ENCODE measurements around the gene MCM3.

Gene MCM3

GRCh38 chr6:52231406-52232127, 53.0 kb downstream of the MCM3 start:
- Histone ChIP-seq H2AFZ (ENCODE audit: insufficient read depth, low read length, poor library complexity) (no peak overlapping the region), H2AK5ac (ENCODE audit: low read length) (no peak overlapping the region), H2BK12ac (ENCODE audit: low read length) (no peak overlapping the region), H3K9ac (ENCODE audit: low read length) (no peak overlapping the region), H3K18ac (ENCODE audit: low read length) (no peak overlapping the region), H3K4me1 (ENCODE audit: control insufficient read depth in 1 of 2, insufficient read depth in 2 of 2, low read length in 2 of 2) (peaks cover 0 to 5% of the 10 kb centered on the region in 2 experiments), H4K12ac (ENCODE audit: low read depth, low read length) (no peak overlapping the region), H3K14ac (ENCODE audit: low read length) (no peak overlapping the region), H3K27me3 (ENCODE audit: insufficient read depth, low read length) (no peaks in the 10 kb centered on the region), H3K27ac (ENCODE audit: low read depth, low read length) (no peak overlapping the region), H3K4ac (ENCODE audit: low read depth, low read length) (no peak overlapping the region), H3K79me2 (ENCODE audit: control insufficient read depth, insufficient read depth, low read length, poor library complexity) (no peaks in the 10 kb centered on the region), H3K36me3 (ENCODE audit: control insufficient read depth in 1 of 2, insufficient read depth in 2 of 2, low read length in 2 of 2) (no peaks in the 10 kb centered on the region), H3K23ac (ENCODE audit: low read length) (no peak overlapping the region), H3K9me3 (ENCODE audit: insufficient read depth, low read depth, low read length) (no peaks in the 10 kb centered on the region), H3K4me3 (ENCODE audit: low read depth, low read length) (no peak overlapping the region), H3K79me1 (ENCODE audit: low read length) (no peaks in the 10 kb centered on the region), H2BK5ac (ENCODE audit: low read depth, low read length, poor library complexity) (no peak overlapping the region), H4K91ac (ENCODE audit: low read depth, low read length) (no peak overlapping the region), H3K4me2 (ENCODE audit: low read length) (no peak overlapping the region), H4K8ac (ENCODE audit: low read depth, low read length) (no peak overlapping the region), H2BK120ac (ENCODE audit: insufficient read depth, low read length, poor library complexity) (no peak overlapping the region)
- DNase-seq, result no peak
- no CpG with 5 or more reads among the region's 8 CpGs for WGBS (ENCODE audit: extremely low coverage, insufficient coverage, insufficient read length)

GRCh38 chr6:52230685-52231084, 53.9 kb downstream of the MCM3 start:
- Histone ChIP-seq H3K36me3 (ENCODE audit: control insufficient read depth in 1 of 2, insufficient read depth in 2 of 2, low read length in 2 of 2) (no peaks in the 10 kb centered on the region), H3K79me2 (ENCODE audit: control insufficient read depth, insufficient read depth, low read length, poor library complexity) (no peaks in the 10 kb centered on the region)

GRCh38 chr6:52227495-52227894, 57.0 kb downstream of the MCM3 start:
- DNase-seq, result no peak
- no peak overlapping the region for H2BK120ac ChIP-seq (ENCODE audit: insufficient read depth, low read length, poor library complexity)
- no peak overlapping the region for H3K18ac ChIP-seq (ENCODE audit: low read length)
- no peak overlapping the region for H4K91ac ChIP-seq (ENCODE audit: low read depth, low read length)
- H3K9ac ChIP-seq (ENCODE audit: low read length), result no peak overlapping the region
- no peaks in the 10 kb centered on the region for H3K27me3 ChIP-seq (ENCODE audit: insufficient read depth, low read length)
- no peak overlapping the region for H3K4me3 ChIP-seq (ENCODE audit: low read depth, low read length)
- H3K36me3 ChIP-seq (ENCODE audit: control insufficient read depth in 1 of 2, insufficient read depth in 2 of 2, low read length in 2 of 2), result no peaks in the 10 kb centered on the region
- H3K4me1 ChIP-seq (ENCODE audit: control insufficient read depth in 1 of 2, insufficient read depth in 2 of 2, low read length in 2 of 2), result peaks cover 2 to 5% of the 10 kb centered on the region in 2 experiments
- no peak overlapping the region for H4K12ac ChIP-seq (ENCODE audit: low read depth, low read length)
- no peak overlapping the region for H3K14ac ChIP-seq (ENCODE audit: low read length)
- H3K27ac ChIP-seq (ENCODE audit: low read depth, low read length), result no peak overlapping the region
- H3K23ac ChIP-seq (ENCODE audit: low read length), result no peak overlapping the region
- no peak overlapping the region for H2AK5ac ChIP-seq (ENCODE audit: low read length)
- no peaks in the 10 kb centered on the region for H3K79me2 ChIP-seq (ENCODE audit: control insufficient read depth, insufficient read depth, low read length, poor library complexity)
- H2BK5ac ChIP-seq (ENCODE audit: low read depth, low read length, poor library complexity), result no peak overlapping the region
- no peak overlapping the region for H3K4ac ChIP-seq (ENCODE audit: low read depth, low read length)
- no peak overlapping the region for H2BK12ac ChIP-seq (ENCODE audit: low read length)
- H4K8ac ChIP-seq (ENCODE audit: low read depth, low read length), result no peak overlapping the region
- H3K79me1 ChIP-seq (ENCODE audit: low read length), result no peaks in the 10 kb centered on the region
- no peaks in the 10 kb centered on the region for H3K9me3 ChIP-seq (ENCODE audit: insufficient read depth, low read depth, low read length)
- WGBS (ENCODE audit: extremely low coverage, insufficient coverage, insufficient read length), result no CpG with 5 or more reads among the region's 1 CpG
- no peak overlapping the region for H2AFZ ChIP-seq (ENCODE audit: insufficient read depth, low read length, poor library complexity)
- no peak overlapping the region for H3K4me2 ChIP-seq (ENCODE audit: low read length)

More at GRCh38 chr6:52230685-52231084, 53.9 kb downstream of the MCM3 start:
- no peak overlapping the region for H4K12ac ChIP-seq (ENCODE audit: low read depth, low read length)
- no peak overlapping the region for H3K4me2 ChIP-seq (ENCODE audit: low read length)
- no peaks in the 10 kb centered on the region for H3K27me3 ChIP-seq (ENCODE audit: insufficient read depth, low read length)
- H3K9ac ChIP-seq (ENCODE audit: low read length), result no peak overlapping the region
- no peak overlapping the region for H3K18ac ChIP-seq (ENCODE audit: low read length)
- H2AK5ac ChIP-seq (ENCODE audit: low read length), result no peak overlapping the region
- H4K8ac ChIP-seq (ENCODE audit: low read depth, low read length), result no peak overlapping the region
- no peak overlapping the region for H3K4ac ChIP-seq (ENCODE audit: low read depth, low read length)
- WGBS (ENCODE audit: extremely low coverage, insufficient coverage, insufficient read length), result no CpG with 5 or more reads among the region's 1 CpG
- H4K91ac ChIP-seq (ENCODE audit: low read depth, low read length), result no peak overlapping the region
- H2BK120ac ChIP-seq (ENCODE audit: insufficient read depth, low read length, poor library complexity), result no peak overlapping the region
- no peak overlapping the region for H2BK5ac ChIP-seq (ENCODE audit: low read depth, low read length, poor library complexity)
- no peak for DNase-seq
- H2BK12ac ChIP-seq (ENCODE audit: low read length), result no peak overlapping the region
- no peak overlapping the region for H2AFZ ChIP-seq (ENCODE audit: insufficient read depth, low read length, poor library complexity)
- no peak overlapping the region for H3K27ac ChIP-seq (ENCODE audit: low read depth, low read length)
- H3K4me1 ChIP-seq (ENCODE audit: control insufficient read depth in 1 of 2, insufficient read depth in 2 of 2, low read length in 2 of 2), result peaks cover 2 to 5% of the 10 kb centered on the region in 2 experiments
- H3K9me3 ChIP-seq (ENCODE audit: insufficient read depth, low read depth, low read length), result no peaks in the 10 kb centered on the region
- no peak overlapping the region for H3K23ac ChIP-seq (ENCODE audit: low read length)
- H3K79me1 ChIP-seq (ENCODE audit: low read length), result no peaks in the 10 kb centered on the region
- H3K14ac ChIP-seq (ENCODE audit: low read length), result no peak overlapping the region
- no peak overlapping the region for H3K4me3 ChIP-seq (ENCODE audit: low read depth, low read length)

DNA sequence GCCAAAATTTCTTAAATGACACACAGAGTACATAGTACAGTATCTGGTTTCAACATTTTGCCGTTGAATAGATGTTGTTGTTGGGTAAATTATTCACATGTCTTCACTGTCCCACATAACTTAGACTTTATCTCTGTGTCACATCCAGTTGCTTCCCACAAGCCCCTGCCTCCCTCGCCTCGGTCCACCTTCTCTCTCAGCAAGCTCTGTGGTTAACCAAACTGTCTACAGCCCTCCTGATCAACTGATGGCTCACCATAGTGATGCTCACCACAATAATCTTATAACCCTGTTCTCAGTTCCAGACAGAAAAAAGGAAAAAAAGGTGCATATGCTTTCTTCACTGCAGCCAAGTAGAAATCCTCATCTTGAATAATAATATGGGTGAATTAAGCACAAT, 63.2 kb downstream of the MCM3 start:
- Histone ChIP-seq H4K12ac (ENCODE audit: low read depth, low read length) (no peak overlapping the region), H3K4me1 (ENCODE audit: control insufficient read depth in 1 of 2, insufficient read depth in 2 of 2, low read length in 2 of 2) (no peaks in the 10 kb centered on the region), H2AK5ac (ENCODE audit: low read length) (no peak overlapping the region), H3K27ac (ENCODE audit: low read depth, low read length) (no peak overlapping the region), H3K4me3 (ENCODE audit: low read depth, low read length) (no peak overlapping the region), H4K8ac (ENCODE audit: low read depth, low read length) (no peak overlapping the region), H3K9ac (ENCODE audit: low read length) (no peak overlapping the region), H3K27me3 (ENCODE audit: insufficient read depth, low read length) (no peaks in the 10 kb centered on the region), H2AFZ (ENCODE audit: insufficient read depth, low read length, poor library complexity) (no peak overlapping the region), H3K9me3 (ENCODE audit: insufficient read depth, low read depth, low read length) (peaks cover 2% of the 10 kb centered on the region), H2BK5ac (ENCODE audit: low read depth, low read length, poor library complexity) (no peak overlapping the region), H4K91ac (ENCODE audit: low read depth, low read length) (no peak overlapping the region), H3K23ac (ENCODE audit: low read length) (no peak overlapping the region), H3K79me2 (ENCODE audit: control insufficient read depth, insufficient read depth, low read length, poor library complexity) (no peaks in the 10 kb centered on the region), H3K4me2 (ENCODE audit: low read length) (no peak overlapping the region), H2BK120ac (ENCODE audit: insufficient read depth, low read length, poor library complexity) (no peak overlapping the region), H2BK12ac (ENCODE audit: low read length) (no peak overlapping the region), H3K36me3 (ENCODE audit: control insufficient read depth in 1 of 2, insufficient read depth in 2 of 2, low read length in 2 of 2) (no peaks in the 10 kb centered on the region), H3K14ac (ENCODE audit: low read length) (no peak overlapping the region), H3K4ac (ENCODE audit: low read depth, low read length) (no peak overlapping the region), H3K79me1 (ENCODE audit: low read length) (no peaks in the 10 kb centered on the region), H3K18ac (ENCODE audit: low read length) (no peak overlapping the region)
- DNase-seq, result no peak
- WGBS (ENCODE audit: extremely low coverage, insufficient coverage, insufficient read length), result no CpG with 5 or more reads among the region's 3 CpGs

All from trophoblast cell (in vitro differentiated cells and primary cell).